HG03135 (cell line): ENCODE data around the gene CNDP1.

Experiments used
- ATAC-seq: cut with Tn5 transposase; IDR thresholded peaks from one replicate; pipeline ENCODE4 v1.9.1; 2021; ENCODE audit warnings: mild to moderate bottlenecking, moderate library complexity; ENCODE audit not compliant: unreplicated experiment

CNDP1 gene

DNA sequence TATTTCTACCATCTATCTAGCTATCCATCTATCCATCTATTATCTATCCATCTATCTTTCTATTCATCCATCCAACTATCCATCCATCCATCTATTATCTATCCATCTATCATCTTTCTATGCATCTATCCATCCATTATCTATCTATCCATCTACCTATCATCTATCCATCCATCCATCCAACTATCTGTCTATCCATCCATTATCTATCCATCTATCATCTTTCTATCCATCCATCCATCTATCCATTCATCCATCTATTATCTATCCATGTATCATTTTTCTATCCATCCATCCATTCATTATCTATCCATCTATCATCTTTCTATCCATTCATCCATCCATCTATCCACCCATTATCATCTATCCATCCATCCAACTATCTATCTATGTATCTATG is 38.8 kb downstream of the CNDP1 start:
- no peak for ATAC-seq

DNA sequence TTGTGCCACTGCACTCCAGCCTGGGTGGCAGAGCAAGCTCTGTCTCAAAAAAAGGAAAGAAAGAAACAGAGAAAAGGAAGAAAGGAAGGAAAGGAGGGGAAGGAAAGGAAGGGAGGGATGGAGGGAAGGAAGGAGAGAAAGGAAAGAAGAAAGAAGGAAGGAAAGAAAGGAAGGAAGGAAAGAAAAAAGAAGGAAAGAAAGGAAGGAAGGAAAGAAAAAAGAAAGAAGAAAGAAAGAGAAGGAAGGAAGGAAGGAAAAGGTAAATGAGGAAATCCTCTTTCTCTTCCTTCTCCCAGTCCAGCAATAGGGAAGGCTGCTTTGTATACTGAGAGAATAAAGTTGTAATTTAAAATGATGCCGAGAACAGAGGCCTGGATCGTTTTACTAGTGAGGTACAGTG is 40.6 kb downstream of the CNDP1 start:
- ATAC-seq = no peak

GRCh38 chr18:74577019-74577418 is 42.7 kb downstream of the CNDP1 start:
- no peak for ATAC-seq

- no peak for ATAC-seq
These were observed 45.3 kb downstream of the CNDP1 start for GRCh38 chr18:74579496-74580065.

DNA sequence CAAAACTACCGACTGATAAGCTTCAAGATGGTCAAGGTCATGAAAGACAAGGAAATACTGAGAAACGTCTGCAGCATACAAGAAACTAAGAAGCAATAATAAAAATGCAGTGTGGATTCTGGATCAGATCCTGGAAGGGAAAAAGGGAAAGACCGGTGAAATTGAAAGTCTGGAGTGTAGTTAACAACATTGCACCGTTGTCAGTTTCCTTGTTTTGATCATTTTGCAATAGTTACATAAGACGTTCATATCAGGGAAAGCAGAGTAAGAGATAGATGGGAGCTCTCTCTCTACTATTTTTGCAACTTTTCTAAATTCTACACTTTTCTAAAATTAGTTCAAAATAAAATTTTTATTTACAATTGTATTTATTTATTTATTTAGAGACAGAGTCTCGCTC is 48.3 kb downstream of the CNDP1 start:
- no peak for ATAC-seq

DNA sequence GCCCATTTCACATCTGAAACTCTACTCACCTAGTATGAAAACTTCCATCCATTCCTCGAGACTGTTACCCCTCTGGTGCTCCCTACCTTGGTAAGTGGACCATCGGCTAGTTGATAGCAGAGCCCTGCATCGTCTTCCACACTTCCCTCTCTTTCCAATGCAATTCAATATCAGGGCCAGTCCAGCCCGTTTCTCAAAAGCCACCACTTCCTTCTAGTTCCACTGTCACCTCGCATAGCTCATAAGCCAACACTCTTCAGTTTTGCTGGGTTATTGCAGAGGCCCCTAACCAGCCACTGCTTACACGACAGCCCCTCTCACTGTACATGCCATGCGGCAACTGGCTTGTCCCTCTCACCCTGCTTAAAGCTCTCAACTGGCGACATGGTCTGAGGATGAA is 53.1 kb downstream of the CNDP1 start:
- no peak for ATAC-seq

DNA sequence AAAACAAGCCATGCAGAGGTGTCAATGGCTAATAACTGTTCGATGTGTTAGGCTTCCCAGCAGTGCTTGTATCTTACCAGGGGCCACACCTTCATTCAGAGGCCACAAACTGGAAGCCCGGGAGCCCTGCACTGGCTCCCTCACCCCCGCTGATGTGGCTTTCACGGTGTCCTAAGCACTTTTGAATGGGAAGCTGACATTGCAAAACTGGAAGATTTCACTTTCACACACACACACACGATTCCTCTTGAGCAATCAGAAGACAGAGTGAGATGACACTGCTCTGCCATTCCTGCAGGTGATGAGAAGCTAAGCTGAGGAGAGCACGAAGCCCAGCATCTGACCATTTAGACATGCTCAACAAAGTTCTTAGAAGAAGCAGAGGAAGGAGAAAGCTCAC is 54.7 kb downstream of the CNDP1 start:
- no peak for ATAC-seq

GRCh38 chr18:74589811-74590210 is 55.5 kb downstream of the CNDP1 start:
- no peak for ATAC-seq

DNA sequence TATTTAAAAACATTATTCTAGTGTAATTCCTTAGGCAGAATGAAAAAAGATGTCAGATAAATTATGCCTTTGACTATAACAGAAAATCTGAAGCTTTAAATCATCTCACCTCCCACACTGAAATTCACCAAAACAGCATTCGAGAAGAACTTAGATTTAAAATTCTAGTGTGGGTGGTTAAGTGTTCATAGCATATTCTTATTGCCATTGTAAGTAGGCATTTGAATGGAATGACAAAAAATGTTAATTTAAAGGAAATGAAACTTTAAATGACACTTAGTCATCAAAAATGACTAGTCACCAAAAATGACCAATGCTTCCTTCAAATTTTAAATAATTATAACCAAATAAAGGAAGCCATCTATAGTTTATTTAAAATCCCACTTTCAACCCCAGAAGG is 56.4 kb downstream of the CNDP1 start:
- no peak for ATAC-seq

DNA sequence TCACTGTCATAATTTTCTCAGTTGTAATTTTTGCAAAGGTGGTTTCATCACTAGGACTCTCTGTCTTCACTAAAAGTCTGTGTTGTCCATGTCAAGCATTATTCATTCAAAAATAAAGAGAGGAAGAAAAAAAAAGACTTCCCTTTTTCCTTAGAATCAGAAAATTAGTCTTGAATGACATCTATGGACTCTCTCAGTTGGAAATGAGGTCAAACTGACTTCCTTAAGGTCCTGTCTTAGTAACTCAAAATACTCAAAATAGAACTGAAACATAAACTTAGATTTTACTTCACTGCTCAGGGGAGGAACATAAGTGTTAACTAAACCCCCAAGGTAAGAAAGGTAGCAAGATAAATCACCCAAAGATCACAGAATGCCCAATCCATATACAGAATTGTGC is 61.1 kb downstream of the CNDP1 start:
- no peak for ATAC-seq

- ATAC-seq = peak; percentile 46
These were observed 62.8 kb downstream of the CNDP1 start for GRCh38 chr18:74597034-74597661.

DNA sequence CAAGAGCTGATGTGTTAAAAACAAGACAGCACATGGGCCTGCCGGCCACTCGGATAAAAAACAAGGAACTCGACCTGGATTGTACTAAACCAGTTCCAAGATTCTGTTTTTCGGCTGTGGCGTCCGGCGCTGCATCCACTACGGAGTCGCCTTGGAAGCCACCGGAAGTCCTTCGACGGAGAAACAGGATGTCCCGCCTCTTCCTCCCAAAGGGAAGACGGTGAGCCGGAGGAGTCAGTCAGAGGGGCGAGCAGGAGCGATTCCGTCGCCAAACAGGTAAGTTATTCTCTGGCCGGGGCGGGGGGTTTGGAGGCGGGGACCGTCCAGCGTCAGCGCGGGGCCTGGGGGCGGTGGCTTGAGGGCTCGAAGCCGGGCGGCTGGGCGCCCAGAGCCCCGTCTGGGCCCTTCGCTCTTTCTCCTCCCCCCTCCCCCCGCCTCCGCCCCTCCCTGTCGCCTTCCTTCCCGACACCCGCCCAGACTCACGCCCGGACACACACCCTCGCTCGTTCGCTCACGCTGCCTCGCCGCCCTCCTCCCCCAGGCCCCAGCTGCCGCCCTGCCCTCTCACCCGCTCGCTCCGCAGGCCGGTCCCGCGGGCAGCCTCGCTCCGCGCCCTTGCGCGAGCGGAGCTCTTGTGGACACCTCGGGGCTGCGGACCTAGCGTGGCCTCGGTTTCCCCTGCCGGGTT is 63.5 kb downstream of the CNDP1 start, which contains the start of gene ZNF407:
TSS of gene ZNF407 (plus strand) at position 209 of the 688 bp plus-strand sequence. CDS start 33,150 bp downstream, outside the sequence.
- peak; percentile 76 for ATAC-seq

- ATAC-seq = peak; percentile 59
These were observed 64.2 kb downstream of the CNDP1 start for GRCh38 chr18:74598350-74599001.

- ATAC-seq = no peak
These were observed 70.1 kb downstream of the CNDP1 start for GRCh38 chr18:74604361-74604760.

DNA sequence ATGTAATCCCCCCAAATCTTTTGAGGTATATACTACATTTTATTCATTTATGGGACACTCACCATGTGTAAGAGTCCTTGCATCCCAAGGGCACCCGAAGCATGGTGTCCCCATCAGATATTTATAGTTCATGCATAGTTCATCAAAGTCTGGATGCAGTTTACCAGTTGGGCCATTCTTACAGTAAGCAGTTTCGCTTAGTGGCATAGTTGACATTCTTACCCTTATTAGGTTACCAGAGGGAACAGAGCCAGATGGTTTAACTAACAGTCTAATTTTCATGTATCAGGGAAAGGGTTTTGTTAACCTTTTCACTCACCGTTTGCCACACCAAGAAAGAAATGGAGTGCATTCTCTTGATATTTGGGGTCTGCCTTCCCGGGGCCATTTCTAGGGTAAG is 70.5 kb downstream of the CNDP1 start:
- no peak for ATAC-seq

- no peak for ATAC-seq
These were observed 74.4 kb downstream of the CNDP1 start for GRCh38 chr18:74608681-74609080.

DNA sequence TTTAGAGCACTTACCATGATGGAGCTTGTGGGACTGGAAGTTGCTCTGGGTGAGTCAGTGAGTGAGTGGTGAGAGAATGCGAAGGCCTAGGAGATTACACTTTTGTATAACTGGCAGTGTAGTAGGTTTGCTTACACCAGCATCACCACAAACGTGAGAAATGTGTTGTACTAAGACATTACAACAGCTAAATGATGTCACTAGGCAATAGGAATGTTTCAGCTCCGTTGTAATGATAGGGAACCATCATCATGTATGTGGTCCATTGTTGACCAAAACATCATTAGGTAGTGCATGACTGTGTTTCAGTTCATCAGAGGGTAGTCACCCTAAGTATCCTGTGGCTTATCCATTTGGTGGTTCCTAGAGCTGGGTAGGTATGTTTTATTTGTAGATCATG is 75.2 kb downstream of the CNDP1 start:
- no peak for ATAC-seq

GRCh38 chr18:74610051-74610615 is 75.8 kb downstream of the CNDP1 start:
- ATAC-seq = no peak

GRCh38 chr18:74610860-74611259 is 76.6 kb downstream of the CNDP1 start:
- ATAC-seq = no peak

- ATAC-seq = no peak
These were observed 77.5 kb downstream of the CNDP1 start for GRCh38 chr18:74611765-74612164.

DNA sequence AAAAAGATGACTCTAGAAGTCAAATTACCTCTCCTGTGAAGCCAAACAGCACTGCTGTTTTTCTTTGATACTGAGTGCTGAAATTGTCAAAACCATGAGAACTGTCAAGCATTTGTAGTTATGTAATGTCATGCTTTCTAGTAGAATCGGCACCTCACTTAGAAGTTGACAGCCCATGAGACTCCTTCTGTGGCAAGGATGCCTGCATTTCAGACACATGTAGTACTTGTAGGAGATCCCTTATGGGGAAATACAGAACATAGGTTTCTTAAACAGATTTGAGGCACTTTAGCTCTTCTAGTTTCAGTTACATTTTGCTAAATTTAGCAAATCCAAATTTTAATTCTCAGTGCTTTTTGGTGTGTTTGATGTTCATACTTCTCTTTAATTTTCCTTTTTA is 79.1 kb downstream of the CNDP1 start:
- no peak for ATAC-seq

DNA sequence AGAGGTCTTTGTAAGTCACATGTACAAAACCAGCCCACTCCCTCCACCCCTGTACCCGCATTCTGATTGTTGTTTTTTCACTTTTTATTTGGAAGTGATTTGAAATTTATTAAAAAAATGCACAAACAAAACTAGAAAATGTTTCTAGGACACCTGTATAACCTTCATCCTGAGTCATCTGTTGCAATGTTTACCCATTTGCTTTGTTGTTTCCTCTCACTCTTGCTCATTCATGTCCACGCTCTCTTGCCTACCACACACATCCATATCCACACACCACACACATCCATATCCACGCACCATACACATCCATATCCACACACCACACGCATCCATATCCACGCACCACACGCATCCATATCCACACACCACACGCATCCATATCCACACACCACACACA is 82.2 kb downstream of the CNDP1 start:
- no peak for ATAC-seq
